ENCODE data around the gene SGK1.

- TF ChIP-seq EP300 (IDR thresholded peaks at IDR 0.05) = no peak
- no peak for TF ChIP-seq POLR2AphosphoS5 (IDR thresholded peaks at IDR 0.05)
- no peak for TF ChIP-seq CTCF (IDR thresholded peaks at IDR 0.05)
- TF ChIP-seq POLR2A (IDR thresholded peaks at IDR 0.05) = no peak
Measured at GRCh38 chr6:134253681-134254080, 64.2 kb downstream of the SGK1 start.
